GM15510 (cell line): Measurements from ENCODE around the gene NKAIN1.

ENCODE experiments used
- POLR2A ChIP-seq: IDR thresholded peaks from 3 replicates; pipeline ENCODE4 v1.6.1; 2011; ENCODE audit warnings: borderline replicate concordance; ENCODE audit not compliant: insufficient read length; ENCODE audit errors: extremely low read depth

The NKAIN1 gene

GRCh38 chr1:31238986-31239613 is 587 bp downstream of the NKAIN1 start:
- no peak for TF ChIP-seq POLR2A

- TF ChIP-seq POLR2A: no peak
Measured at GRCh38 chr1:31238612-31238985, 1.1 kb downstream of the NKAIN1 start.

- TF ChIP-seq POLR2A: no peak
Measured at GRCh38 chr1:31234870-31235269, 4.8 kb downstream of the NKAIN1 start.

- no peak for TF ChIP-seq POLR2A
Measured at GRCh38 chr1:31234123-31234708, 5.5 kb downstream of the NKAIN1 start.

- no peak for TF ChIP-seq POLR2A
Measured at GRCh38 chr1:31232689-31233088, 7.0 kb downstream of the NKAIN1 start.

GRCh38 chr1:31231802-31232201 is 7.9 kb downstream of the NKAIN1 start:
- TF ChIP-seq POLR2A: no peak

GRCh38 chr1:31230378-31230777 is 9.3 kb downstream of the NKAIN1 start:
- no peak for TF ChIP-seq POLR2A

GRCh38 chr1:31228986-31229385 is 10.7 kb downstream of the NKAIN1 start:
- TF ChIP-seq POLR2A: no peak

GRCh38 chr1:31227891-31228568 is 11.7 kb downstream of the NKAIN1 start:
- no peak for TF ChIP-seq POLR2A

- no peak for TF ChIP-seq POLR2A
Measured at GRCh38 chr1:31224068-31224467, 15.6 kb downstream of the NKAIN1 start.

GRCh38 chr1:31222176-31222575 is 17.5 kb downstream of the NKAIN1 start:
- no peak for TF ChIP-seq POLR2A

GRCh38 chr1:31221072-31221471 is 18.6 kb downstream of the NKAIN1 start:
- TF ChIP-seq POLR2A: no peak

- TF ChIP-seq POLR2A: no peak
Measured at GRCh38 chr1:31219489-31219888, 20.2 kb downstream of the NKAIN1 start.

GRCh38 chr1:31218705-31219104 is 21.0 kb downstream of the NKAIN1 start:
- TF ChIP-seq POLR2A: no peak

GRCh38 chr1:31216016-31216415 is 23.7 kb downstream of the NKAIN1 start:
- no peak for TF ChIP-seq POLR2A

- TF ChIP-seq POLR2A: no peak
Measured at GRCh38 chr1:31215065-31215570, 24.6 kb downstream of the NKAIN1 start.

GRCh38 chr1:31214316-31215064 is 25.2 kb downstream of the NKAIN1 start:
- TF ChIP-seq POLR2A: no peak
